DOHH2 (cell line): ENCODE data around the gene RAET1L.

Source experiments
- CTCF ChIP-seq: fragments of 200-600 bp; sonication (generic); IDR thresholded peaks from one replicate; pipeline ENCODE4 v1.5.1; 2014; ENCODE audit warnings: antibody characterized with exemption, mild to moderate bottlenecking, low read depth, low read length; ENCODE audit not compliant: poor library complexity, severe bottlenecking
- EZH2phosphoT487 ChIP-seq: fragments of 200-600 bp; sonication (generic); IDR thresholded peaks from 2 replicates; pipeline ENCODE4 v1.6.1; 2017; ENCODE audit warnings: borderline replicate concordance, mild to moderate bottlenecking, antibody characterized with exemption, low read length, moderate library complexity, mixed read lengths

DNA sequence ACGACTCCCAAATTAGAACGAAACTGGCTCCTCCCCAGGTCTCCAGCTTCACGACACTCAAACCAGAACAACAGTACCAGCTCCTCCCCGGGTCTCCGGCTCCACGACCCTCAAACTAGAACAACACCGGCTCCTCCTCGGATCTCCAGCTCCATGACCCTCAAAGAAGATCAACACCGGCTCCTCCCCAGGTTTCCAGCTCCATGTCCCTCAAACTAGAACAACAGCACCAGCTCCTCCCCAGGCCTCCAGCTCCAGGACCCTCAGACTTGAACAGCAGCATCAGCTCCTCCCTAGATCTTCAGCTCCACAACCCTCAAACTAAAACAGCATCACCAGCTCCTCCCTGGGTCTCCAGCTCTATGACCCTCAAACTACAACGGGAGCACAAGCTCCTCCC, 29.8 kb upstream of the RAET1L start:
- no peak for TF ChIP-seq CTCF
- no peak for TF ChIP-seq EZH2phosphoT487
